Mesenteric fat pad (tissue), 1 donor: ENCODE results near the gene VANGL1. TPM values are rescaled to one million over a fixed set of nuclear protein-coding genes. Genes with fewer than 3 reads are reported as not detected.

Experiments used
- DNase-seq: peaks from one replicate; pipeline ENCODE4 v3.0.0-alpha.2; 2020; ENCODE audit warnings: low spot score
- total RNA-seq: library from RNA; stranded (reverse); fragmentation: NEBNext Ultra II Directional; extraction: Animal tissue kit (Norgen Biotek cat#: 25700); gene quantifications from one replicate; pipeline ENCODE4 v1.2.1, GENCODE V29; 2021
- donor health status: DM: yes; HTN: yes; CAD: no.

Gene VANGL1
- total RNA-seq, 1 donor from 2014 or later = 12.5 TPM

GRCh38 chr1:115732316-115732715 lies 90.5 kb downstream of the VANGL1 start:
- DNase-seq = no peak

DNA sequence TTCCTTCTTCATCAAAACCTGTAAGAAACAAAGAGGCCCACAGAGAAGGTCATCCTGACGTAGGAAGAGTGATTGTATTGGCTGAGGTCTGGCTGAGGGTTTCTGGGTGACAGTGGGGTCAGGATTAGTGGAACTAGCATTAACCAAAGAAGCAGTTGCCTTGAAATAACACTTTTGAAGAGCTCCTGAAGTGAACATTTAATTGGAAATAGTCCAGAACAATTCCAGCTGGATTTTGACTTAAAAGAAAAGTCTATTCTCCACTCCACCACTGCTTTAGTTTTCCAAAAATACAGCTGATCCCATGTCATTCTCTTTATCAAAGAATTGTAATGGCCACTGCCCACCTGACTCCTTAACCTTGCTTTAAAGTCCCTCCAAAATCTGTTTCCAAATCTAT lies 99.0 kb downstream of the VANGL1 start:
- DNase-seq = no peak

DNA sequence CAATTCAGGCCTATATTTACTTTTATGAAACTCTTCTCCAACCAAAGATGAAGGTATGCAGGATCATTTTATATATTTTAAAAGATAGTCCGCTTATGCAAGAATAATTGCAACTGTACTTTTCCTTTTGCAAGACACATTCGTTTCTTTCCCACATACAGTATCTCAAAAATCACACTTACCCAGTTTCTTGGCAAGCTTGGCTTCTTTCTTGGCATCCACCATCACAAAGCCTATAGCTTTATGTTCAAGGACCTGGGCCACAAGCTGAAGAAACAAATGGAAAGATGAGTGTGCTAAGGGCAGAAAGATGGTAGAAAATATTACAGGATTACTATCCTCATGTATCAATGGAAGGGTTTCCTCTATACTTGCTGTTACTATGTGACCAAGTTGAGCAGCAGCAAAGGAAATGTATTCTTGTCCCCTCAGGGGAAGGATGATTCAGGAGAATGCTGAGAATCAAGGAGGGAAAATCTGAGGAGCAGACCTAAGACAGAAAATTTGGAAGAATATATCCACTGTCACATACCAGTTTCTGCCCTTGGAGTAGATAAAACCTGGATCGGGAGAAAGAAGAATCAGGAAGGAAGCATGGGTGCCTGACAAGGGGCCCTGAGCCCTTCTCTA lies 103.0 kb downstream of the VANGL1 start:
- no peak for DNase-seq

DNA sequence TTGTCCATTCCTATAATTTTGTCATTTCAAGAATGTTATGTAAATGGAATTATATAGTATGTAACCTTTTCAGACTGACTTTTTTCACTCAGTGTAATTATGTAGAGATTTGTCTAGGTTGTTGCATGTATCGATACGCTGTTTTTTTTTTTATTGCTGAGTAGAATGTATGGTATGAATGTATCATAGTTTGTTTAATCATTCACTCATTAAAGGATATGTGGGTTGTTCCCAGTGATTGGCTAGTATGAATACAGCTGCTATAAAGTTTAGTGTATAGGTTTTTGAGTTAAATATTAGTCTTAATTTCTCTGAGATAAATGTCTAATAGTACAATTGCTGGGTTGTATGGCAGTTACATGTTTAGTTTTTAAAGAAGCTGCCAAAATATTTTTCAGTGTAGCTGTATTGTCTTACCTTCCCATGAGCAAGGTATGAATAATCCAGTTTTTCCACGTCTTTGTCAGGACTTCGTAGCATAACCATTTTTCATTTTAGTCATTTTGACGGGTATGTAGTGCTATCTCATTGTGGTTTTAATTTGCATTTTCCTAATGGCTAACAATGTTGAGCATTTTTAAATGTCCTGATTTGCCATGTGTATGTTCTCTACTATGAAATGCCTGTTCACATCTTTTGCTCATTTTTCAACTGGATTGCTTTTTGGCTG lies 104.4 kb downstream of the VANGL1 start:
- no peak for DNase-seq

Other genes starting within 250 kb of the VANGL1 start
- 1.5 TPM for gene CASQ2, start 126.7 kb downstream of the VANGL1 start, total RNA-seq
- gene NHLH2, start 199.2 kb downstream of the VANGL1 start, total RNA-seq = not detected